GM19193 (cell line): Measurements from ENCODE around the gene ATL3.

ENCODE experiments used
- POLR2A ChIP-seq: IDR thresholded peaks from 4 replicates; pipeline ENCODE4 v1.6.1; 2011; ENCODE audit not compliant: insufficient read depth, insufficient read length; ENCODE audit errors: extremely low read depth

ATL3 gene

GRCh38 chr11:63610604-63611394 lies 60.4 kb downstream of the ATL3 start:
- no peak for TF ChIP-seq POLR2A

GRCh38 chr11:63609971-63610580 lies 61.1 kb downstream of the ATL3 start:
- TF ChIP-seq POLR2A, result no peak

- no peak for TF ChIP-seq POLR2A
Measured at GRCh38 chr11:63609536-63609935, 61.6 kb downstream of the ATL3 start.

GRCh38 chr11:63608353-63609345 lies 62.5 kb downstream of the ATL3 start:
- no peak for TF ChIP-seq POLR2A

- no peak for TF ChIP-seq POLR2A
Measured at GRCh38 chr11:63603180-63603518, 68.0 kb downstream of the ATL3 start.

- TF ChIP-seq POLR2A, result no peak
Measured at GRCh38 chr11:63599211-63600122, 71.7 kb downstream of the ATL3 start.

- TF ChIP-seq POLR2A, result no peak
Measured at GRCh38 chr11:63598556-63598955, 72.6 kb downstream of the ATL3 start.

GRCh38 chr11:63595296-63595695 lies 75.9 kb downstream of the ATL3 start:
- no peak for TF ChIP-seq POLR2A

GRCh38 chr11:63592975-63593395 lies 78.2 kb downstream of the ATL3 start:
- TF ChIP-seq POLR2A, result no peak

- TF ChIP-seq POLR2A, result no peak
Measured at GRCh38 chr11:63590024-63590788, 81.0 kb downstream of the ATL3 start.

- no peak for TF ChIP-seq POLR2A
Measured at GRCh38 chr11:63589000-63589399, 82.2 kb downstream of the ATL3 start.

- no peak for TF ChIP-seq POLR2A
Measured at GRCh38 chr11:63586451-63587166, 84.6 kb downstream of the ATL3 start.

- no peak for TF ChIP-seq POLR2A
Measured at GRCh38 chr11:63583357-63583677, 87.9 kb downstream of the ATL3 start.

GRCh38 chr11:63574856-63575602 lies 96.1 kb downstream of the ATL3 start:
- TF ChIP-seq POLR2A, result no peak
